Brain microvascular endothelial cell (primary cell): ENCODE measurements around the gene KRTAP10-12.
A peak's percentile ranks its signal among the peaks of the same experiment; 100 is the strongest.

Source experiments
- DNase-seq: peaks from one replicate; pipeline ENCODE4 v3.0.0-alpha.2; 2020
- H3K27ac ChIP-seq: fragments of 250-450 bp; sonication (Bioruptor Pico); 2 replicates; pipeline ENCODE4 v1.5.1; 2020; ENCODE audit warnings: mild to moderate bottlenecking, moderate library complexity
- H3K27me3 ChIP-seq: fragments of 250-450 bp; sonication (Bioruptor Pico); replicated peaks from 2 replicates; pipeline ENCODE4 v1.5.1; 2020; ENCODE audit warnings: mild to moderate bottlenecking
- H3K36me3 ChIP-seq: fragments of 250-450 bp; sonication (Bioruptor Pico); replicated peaks from 2 replicates; pipeline ENCODE4 v1.5.1; 2020; ENCODE audit warnings: mild to moderate bottlenecking
- H3K4me3 ChIP-seq: 2 replicates; pipeline ENCODE4 v1.5.1; 2011; ENCODE audit warnings: low read depth, mild to moderate bottlenecking, control low read depth, low read length, moderate library complexity
- CTCF ChIP-seq: IDR thresholded peaks from 2 replicates; pipeline ENCODE4 v1.5.1; 2011; ENCODE audit warnings: low read depth, mild to moderate bottlenecking, moderate library complexity, low read length, control low read depth, inconsistent platforms; ENCODE audit errors: missing control alignments
- in situ Hi-C: cut with HindIII; loops from 2 replicates; pipeline ENCODE4 v1.10.0; 2017; ENCODE audit warnings: low sequenced_read_pairs, low pct_ligation_motif_present

Gene KRTAP10-12

GRCh38 chr21:44735821-44736220 is 38.8 kb downstream of the KRTAP10-12 start:
- Histone ChIP-seq H3K4me3 (no peak overlapping the region), H3K36me3 (no peaks in the 10 kb centered on the region), H3K27ac (no peak overlapping the region), H3K27me3 (no peaks in the 10 kb centered on the region)
- in situ Hi-C loops: no loop called here
- TF ChIP-seq CTCF: no peak
- no peak for DNase-seq

GRCh38 chr21:44736291-44737004 is 39.5 kb downstream of the KRTAP10-12 start:
- H3K36me3 ChIP-seq: no peaks in the 10 kb centered on the region
- no peak overlapping the region for H3K4me3 ChIP-seq
- in situ Hi-C loops: no loop called here
- H3K27me3 ChIP-seq: no peaks in the 10 kb centered on the region
- TF ChIP-seq CTCF: no peak
- no peak for DNase-seq
- H3K27ac ChIP-seq: no peak overlapping the region

GRCh38 chr21:44737706-44738354 is 40.9 kb downstream of the KRTAP10-12 start:
- DNase-seq: peak; percentile 6
- Histone ChIP-seq H3K27me3 (no peaks in the 10 kb centered on the region), H3K4me3 (no peak overlapping the region), H3K36me3 (no peaks in the 10 kb centered on the region), H3K27ac (no peak overlapping the region)
- in situ Hi-C loops: no loop called here
- no peak for TF ChIP-seq CTCF

GRCh38 chr21:44738621-44739020 is 41.6 kb downstream of the KRTAP10-12 start:
- no peak for DNase-seq
- in situ Hi-C loops: no loop called here
- H3K36me3 ChIP-seq: no peaks in the 10 kb centered on the region
- no peak for TF ChIP-seq CTCF
- no peak overlapping the region for H3K4me3 ChIP-seq
- no peak overlapping the region for H3K27ac ChIP-seq
- H3K27me3 ChIP-seq: peaks cover under 1% of the 10 kb centered on the region

GRCh38 chr21:44739316-44739715 is 42.3 kb downstream of the KRTAP10-12 start:
- Histone ChIP-seq H3K27ac (no peak overlapping the region), H3K4me3 (no peak overlapping the region), H3K36me3 (no peaks in the 10 kb centered on the region), H3K27me3 (peaks cover 2% of the 10 kb centered on the region)
- TF ChIP-seq CTCF: no peak
- in situ Hi-C loops: no loop called here
- DNase-seq: no peak
